ENCODE data around the gene KCNK2.

Gene KCNK2

GRCh38 chr1:215262106-215262505 is 179.6 kb downstream of the KCNK2 start:
- no peak for DNase-seq

GRCh38 chr1:215263636-215264035 is 181.1 kb downstream of the KCNK2 start:
- no peak for DNase-seq

- DNase-seq: no peak
These were observed 182.1 kb downstream of the KCNK2 start for GRCh38 chr1:215264649-215265048.

- DNase-seq: no peak
These were observed 185.0 kb downstream of the KCNK2 start for GRCh38 chr1:215267495-215267894.

- no peak for DNase-seq
These were observed 187.4 kb downstream of the KCNK2 start for GRCh38 chr1:215269955-215270354.

GRCh38 chr1:215273838-215274516 is 191.4 kb downstream of the KCNK2 start:
- DNase-seq: no peak

- DNase-seq: no peak
These were observed 194.0 kb downstream of the KCNK2 start for GRCh38 chr1:215276582-215276981.

GRCh38 chr1:215277532-215277931 is 195.0 kb downstream of the KCNK2 start:
- DNase-seq: no peak

- DNase-seq: no peak
These were observed 197.1 kb downstream of the KCNK2 start for GRCh38 chr1:215279682-215280081.

- no peak for DNase-seq
These were observed 200.0 kb downstream of the KCNK2 start for GRCh38 chr1:215282557-215282956.

GRCh38 chr1:215285013-215285800 is 202.7 kb downstream of the KCNK2 start:
- no peak for DNase-seq

Data from activated gamma-delta T cell (primary cell).